GM12878 (cell line): ENCODE measurements around the gene COL16A1. TPM values are rescaled to one million over a fixed set of nuclear protein-coding genes. Genes with fewer than 3 reads are reported as not detected.

Source experiments
- ATAC-seq: fragments of 200-7000 bp; cut with Tn5 transposase; 3 replicates; pipeline ENCODE4 v1.9.1; 2020; ENCODE audit warnings: mild to moderate bottlenecking, moderate library complexity
- BruUV-seq: library from RNA; stranded (reverse); fragments of 400-500 nt; replicated peaks from 2 replicates; lab custom pipeline; 2021; lab: Mats Ljungman, UMichigan
- CTCF ChIA-PET: fragments of 300-600 bp; sonication (Branson Sonifier 250); formaldehyde crosslinking; extraction: SDS; loops from one replicate; lab custom pipeline; 2021; ENCODE audit warnings: inconsistent platforms; lab: Yijun Ruan, JAX
- POLR2A ChIA-PET: fragments of 350-600 bp; formaldehyde crosslinking; extraction: SDS; loops from one replicate; lab custom pipeline; 2021; ENCODE audit warnings: inconsistent platforms; lab: Charles Lee
- RAD21 ChIA-PET: fragments of 300-600 bp; sonication (Branson Sonifier 250); formaldehyde crosslinking; loops from one replicate; lab custom pipeline; 2023; ENCODE audit warnings: antibody characterized with exemption; ENCODE audit not compliant: unreplicated experiment; lab: Charles Lee
- SMC1A ChIA-PET: fragments of 300-600 bp; sonication (Branson Sonifier 250); formaldehyde crosslinking; loops from one replicate; lab custom pipeline; 2023; ENCODE audit not compliant: unreplicated experiment, uncharacterized antibody; lab: Charles Lee
- DNase-seq: peaks from one replicate; pipeline ENCODE4 v3.0.0-alpha.2; 2011; ENCODE audit warnings: low read depth, low spot score
- FAIRE-seq: peaks from 3 replicates; lab custom pipeline; 2011; peaks lifted over from hg19 to GRCh38; lab: Jason Lieb, UNC
- H2AFZ ChIP-seq: 2 replicates; pipeline ENCODE4 v1.6.0; 2011; ENCODE audit warnings: low read depth, low read length, control low read depth; ENCODE audit not compliant: control insufficient read depth
- H3K27ac ChIP-seq: 2 replicates; pipeline ENCODE4 v1.5.1; 2011; ENCODE audit warnings: control low read depth; ENCODE audit not compliant: control insufficient read depth, insufficient read depth
- H3K27me3 ChIP-seq, 2 experiments: replicated peaks in 1 of 2; 2 replicates each; pipeline versions ENCODE4 v1.6.0 to v1.6.1; 2011; ENCODE audit warnings: low read length in 1 of 2; ENCODE audit not compliant: control insufficient read depth in 2 of 2, insufficient read depth in 2 of 2
- H3K36me3 ChIP-seq, 2 experiments: 2 replicates each; pipeline ENCODE4 v1.5.1; 2011; ENCODE audit warnings: low read length in 1 of 2; ENCODE audit not compliant: control insufficient read depth in 2 of 2, insufficient read depth in 2 of 2
- H3K4me1 ChIP-seq: 2 replicates; pipeline ENCODE4 v1.6.1; 2011; ENCODE audit warnings: mild to moderate bottlenecking, low read length, moderate library complexity, mixed read lengths; ENCODE audit not compliant: control insufficient read depth, insufficient read depth
- H3K4me2 ChIP-seq: 2 replicates; pipeline ENCODE4 v1.6.0; 2011; ENCODE audit warnings: control low read depth; ENCODE audit not compliant: control insufficient read depth, insufficient read depth
- H3K4me3 ChIP-seq: fragments of 200-600 bp; sonication (generic); 2 replicates; pipeline ENCODE4 v1.5.1; 2016
- H3K79me2 ChIP-seq: 2 replicates; pipeline ENCODE4 v1.6.0; 2011; ENCODE audit warnings: low read length; ENCODE audit not compliant: control insufficient read depth, insufficient read depth
- H3K9ac ChIP-seq: 2 replicates; pipeline ENCODE4 v1.8.0; 2011; ENCODE audit warnings: low read length, control low read depth, mixed read lengths; ENCODE audit not compliant: control insufficient read depth, insufficient read depth
- H3K9me3 ChIP-seq: replicated peaks from 3 replicates; pipeline ENCODE4 v1.5.1; 2011; ENCODE audit warnings: mild to moderate bottlenecking, low read length; ENCODE audit not compliant: control insufficient read depth, insufficient read depth
- H4K20me1 ChIP-seq: 2 replicates; pipeline ENCODE4 v1.6.0; 2011; ENCODE audit not compliant: control insufficient read depth, insufficient read depth
- CREB1 ChIP-seq: IDR thresholded peaks from 2 replicates; pipeline ENCODE4 v1.6.1; 2012; ENCODE audit warnings: low read depth, mild to moderate bottlenecking, inconsistent platforms
- HDAC6 ChIP-seq: fragments of 200-600 bp; sonication (generic); IDR thresholded peaks from one replicate; pipeline ENCODE4 v1.8.0; 2017; ENCODE audit warnings: antibody characterized with exemption; ENCODE audit not compliant: unreplicated experiment
- POLR2A ChIP-seq: IDR thresholded peaks from 2 replicates; pipeline ENCODE4 v1.6.1; 2011; ENCODE audit warnings: low read depth, mild to moderate bottlenecking, low read length
- RB1 ChIP-seq: fragments of 450-650 bp; formaldehyde crosslinking; IDR thresholded peaks from 2 replicates; pipeline ENCODE4 v1.6.1; 2017; ENCODE audit warnings: mild to moderate bottlenecking, borderline replicate concordance
- RELA ChIP-seq: fragments of 450-650 bp; IDR thresholded peaks from 2 replicates; pipeline ENCODE4 v1.8.0; 2014; ENCODE audit warnings: borderline replicate concordance; ENCODE audit not compliant: partially characterized antibody
- ZNF24 ChIP-seq: fragments of 450-650 bp; IDR thresholded peaks from 2 replicates; pipeline ENCODE4 v1.6.1; 2017; ENCODE audit warnings: antibody characterized with exemption, mild to moderate bottlenecking
- ZNF274 ChIP-seq: IDR thresholded peaks from one replicate; pipeline ENCODE4 v1.8.0; 2011; ENCODE audit not compliant: insufficient read length, insufficient read depth
- WGBS: methylation state at CpG from one replicate; pipeline ENCODE4 v1.1.6; 2016; ENCODE audit warnings: low lambda C conversion rate; ENCODE audit not compliant: insufficient replicate concordance, insufficient coverage; ENCODE audit errors: missing lambda C conversion rate; 5-methylcytosine and 5-hydroxymethylcytosine counted together
- in situ Hi-C: fragments of 300-500 bp; cut with MboI; formaldehyde crosslinking; loops from 9 replicates; pipeline ENCODE4 v1.14.3; 2018; ENCODE audit warnings: mixed read lengths
- intact Hi-C: fragments of 100-400 bp; cut with micrococcal nuclease; formaldehyde crosslinking; loops from one replicate; pipeline ENCODE4 v1.14.2; 2022; ENCODE audit not compliant: unreplicated experiment
- polyA plus RNA-seq, 11 experiments: library from polyadenylated mRNA; depleted of rRNA in 4 of 11; unstranded in 6 of 11; stranded (reverse) in 5 of 11; fragments of >200 nt; fragmentation: Nextera tagmentation in 4 of 11; fragmentation: Illumina TruSeq in 1 of 11; extraction: Ambion mirVana in 4 of 11; extraction: Trizol in 1 of 11; gene quantifications; 1 replicate in 1 of 11; 2 replicates in 10 of 11; pipeline versions ENCODE4 v1.2.1 to v1.2.3, GENCODE V29; 2011 to 2016; ENCODE audit warnings: inconsistent platforms in 2 of 11, missing spikeins in 2 of 11, low read depth in 1 of 11
- total RNA-seq, 4 experiments: library from RNA; depleted of rRNA in 3 of 4; stranded (reverse); fragments of >200 nt in 3 of 4; fragmentation: Illumina TruSeq in 1 of 4; extraction: Trizol in 1 of 4; gene quantifications; 2 replicates each; pipeline versions ENCODE4 v1.2.1 to v1.2.3, GENCODE V29; 2013 to 2021
- TF ChIP-seq, protein P1 (sequence below): fragments of 450-650 bp; formaldehyde crosslinking; IDR thresholded peaks from 2 replicates; pipeline ENCODE4 v1.4.0; 2020; ENCODE audit warnings: mild to moderate bottlenecking, moderate library complexity

COL16A1 gene
- total and polyA plus RNA-seq, 10 of the 15 experiments (the other 5 are each of a cell fraction or from before 2014, with no cell fraction given): 0.02 to 3.7 (median 0.59) TPM

DNA sequence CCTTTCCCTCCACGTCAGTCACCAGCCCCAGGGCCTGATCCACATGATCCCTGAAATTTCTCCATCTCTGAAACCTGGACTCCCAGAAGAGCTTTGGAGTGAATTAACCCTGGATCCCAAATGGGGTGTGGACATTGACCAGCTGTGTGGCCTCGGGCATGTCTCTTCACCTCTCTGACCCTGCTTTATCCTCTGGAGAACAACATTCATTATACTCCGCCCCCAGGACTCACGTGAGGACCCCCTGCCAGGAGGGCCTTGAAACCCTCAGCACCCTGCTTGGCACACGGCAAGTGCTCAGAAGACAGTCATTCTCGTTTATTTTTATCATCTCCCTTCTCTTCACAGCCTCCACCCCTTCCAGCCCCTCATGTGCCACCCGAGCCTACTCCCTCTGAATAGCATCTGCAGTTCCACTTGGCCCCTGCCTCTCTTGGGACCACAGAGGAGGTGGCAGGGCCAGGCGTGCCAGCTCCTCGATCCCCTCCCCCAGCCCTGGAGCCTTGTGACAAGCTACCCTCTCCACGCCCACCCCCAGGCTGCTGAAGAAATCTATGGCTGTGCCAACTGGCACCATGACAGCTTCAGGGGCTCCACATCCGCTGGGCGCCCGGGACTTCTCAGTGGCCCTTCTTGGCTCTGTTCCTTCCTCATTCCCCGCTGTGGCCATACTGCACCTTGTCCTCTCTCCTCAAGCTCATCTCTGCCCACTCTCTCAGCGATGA is 42.3 kb upstream of the COL16A1 start:
- Histone ChIP-seq H3K27ac (no peak overlapping the region), H3K4me3 (no peak overlapping the region), H4K20me1 (no peaks in the 10 kb centered on the region), H3K36me3 (no peaks in the 10 kb centered on the region), H3K4me1 (peaks cover 22% of the 10 kb centered on the region)
- DNase-seq: no peak
- FAIRE-seq: no peak
- BruUV-seq: no TSS peak
- 42% methylated on average over 15 of the region's 15 CpGs for WGBS
- in situ Hi-C loops: no loop called here
- ATAC-seq: no peak
- no peak for TF ChIP-seq RB1
- TF ChIP-seq, protein P1, sequence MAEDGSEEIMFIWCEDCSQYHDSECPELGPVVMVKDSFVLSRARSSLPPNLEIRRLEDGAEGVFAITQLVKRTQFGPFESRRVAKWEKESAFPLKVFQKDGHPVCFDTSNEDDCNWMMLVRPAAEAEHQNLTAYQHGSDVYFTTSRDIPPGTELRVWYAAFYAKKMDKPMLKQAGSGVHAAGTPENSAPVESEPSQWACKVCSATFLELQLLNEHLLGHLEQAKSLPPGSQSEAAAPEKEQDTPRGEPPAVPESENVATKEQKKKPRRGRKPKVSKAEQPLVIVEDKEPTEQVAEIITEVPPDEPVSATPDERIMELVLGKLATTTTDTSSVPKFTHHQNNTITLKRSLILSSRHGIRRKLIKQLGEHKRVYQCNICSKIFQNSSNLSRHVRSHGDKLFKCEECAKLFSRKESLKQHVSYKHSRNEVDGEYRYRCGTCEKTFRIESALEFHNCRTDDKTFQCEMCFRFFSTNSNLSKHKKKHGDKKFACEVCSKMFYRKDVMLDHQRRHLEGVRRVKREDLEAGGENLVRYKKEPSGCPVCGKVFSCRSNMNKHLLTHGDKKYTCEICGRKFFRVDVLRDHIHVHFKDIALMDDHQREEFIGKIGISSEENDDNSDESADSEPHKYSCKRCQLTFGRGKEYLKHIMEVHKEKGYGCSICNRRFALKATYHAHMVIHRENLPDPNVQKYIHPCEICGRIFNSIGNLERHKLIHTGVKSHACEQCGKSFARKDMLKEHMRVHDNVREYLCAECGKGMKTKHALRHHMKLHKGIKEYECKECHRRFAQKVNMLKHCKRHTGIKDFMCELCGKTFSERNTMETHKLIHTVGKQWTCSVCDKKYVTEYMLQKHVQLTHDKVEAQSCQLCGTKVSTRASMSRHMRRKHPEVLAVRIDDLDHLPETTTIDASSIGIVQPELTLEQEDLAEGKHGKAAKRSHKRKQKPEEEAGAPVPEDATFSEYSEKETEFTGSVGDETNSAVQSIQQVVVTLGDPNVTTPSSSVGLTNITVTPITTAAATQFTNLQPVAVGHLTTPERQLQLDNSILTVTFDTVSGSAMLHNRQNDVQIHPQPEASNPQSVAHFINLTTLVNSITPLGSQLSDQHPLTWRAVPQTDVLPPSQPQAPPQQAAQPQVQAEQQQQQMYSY (CRISPR knock-in tag): no peak
- no peak for TF ChIP-seq ZNF274
- TF ChIP-seq POLR2A: no peak
- no peak for TF ChIP-seq RELA
- TF ChIP-seq ZNF24: no peak
- no peak for TF ChIP-seq CREB1
- no peak for TF ChIP-seq HDAC6
- TF ChIP-seq, all 136 proteins: peak for 0
- RAD21 ChIA-PET: interaction anchor here (0.6 to 2.9 kb wide), 11 partner anchors 17 to 514 kb away, joined by 3 to 28 read pairs (median 4); no protein-coding TSS in a partner anchor
- POLR2A ChIA-PET: interaction anchor here (0.6 to 1.0 kb wide), 2 partner anchors 9 to 294 kb away, joined by 3 to 6 read pairs; no protein-coding TSS in a partner anchor
- H3K9ac ChIP-seq: no peak overlapping the region
- SMC1A ChIA-PET: interaction anchor here (0.7 to 2.3 kb wide), 16 partner anchors 14 to 218 kb away, joined by 3 to 17 read pairs (median 4); no protein-coding TSS in a partner anchor
- H2AFZ ChIP-seq: no peak overlapping the region
- intact Hi-C loops: loop anchor here (1.0 kb wide), 1 partner anchor 82 kb away; no protein-coding TSS in a partner anchor
- no peaks in the 10 kb centered on the region for H3K9me3 ChIP-seq
- H3K4me2 ChIP-seq: no peak overlapping the region
- CTCF ChIA-PET: interaction anchor here (0.9 to 3.8 kb wide), 35 partner anchors 11 to 561 kb away, joined by 3 to 70 read pairs (median 6); partner anchors contain the start of genes COL16A1, PEF1 and SNRNP40
- peaks cover 0 to 4% of the 10 kb centered on the region in 2 experiments; a peak in 1 of 4 replicates for H3K27me3 ChIP-seq
- no peaks in the 10 kb centered on the region for H3K79me2 ChIP-seq
